Measurements from ENCODE around the gene MARCHF2.

The MARCHF2 gene

DNA sequence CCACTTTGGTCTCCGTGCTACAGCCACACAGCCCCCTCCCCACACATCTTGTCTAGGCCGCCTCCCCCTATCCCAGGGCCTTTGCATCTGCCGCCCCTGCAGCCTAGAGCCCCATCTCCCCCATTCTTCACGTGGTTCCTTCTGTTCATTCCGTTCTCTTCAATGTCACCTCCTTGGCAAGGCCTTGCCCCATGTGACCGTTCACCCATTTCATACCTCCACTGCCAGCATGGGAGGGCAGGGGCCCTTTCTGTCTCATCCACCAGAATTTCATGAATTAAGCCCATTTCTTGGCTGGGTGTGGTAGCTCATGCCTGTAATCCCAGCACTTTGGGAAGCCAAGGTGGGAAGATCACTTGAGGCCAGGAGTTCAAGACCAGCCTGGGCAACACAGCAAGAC is 15.9 kb downstream of the MARCHF2 start:
- Histone ChIP-seq H3K27me3 (replicated peaks; ENCODE audit: insufficient read depth, low read length) (no peaks in the 10 kb centered on the region), H3K27ac (ENCODE audit: low read length) (no peak overlapping the region), H3K9me2 (replicated peaks; ENCODE audit: insufficient read depth, low read length) (no peaks in the 10 kb centered on the region), H3K4me1 (ENCODE audit: low read length) (no peaks in the 10 kb centered on the region), H3F3A (ENCODE audit: insufficient read depth, low read length) (no peaks in the 10 kb centered on the region), H2AFZ (ENCODE audit: low read length) (no peak overlapping the region), H3K9me3 (replicated peaks; ENCODE audit: insufficient read depth, low read length) (no peaks in the 10 kb centered on the region), H3K79me2 (ENCODE audit: low read length) (no peaks in the 10 kb centered on the region), H3K36me3 (replicated peaks; ENCODE audit: insufficient read depth, low read length) (no peaks in the 10 kb centered on the region), H3K4me3 (ENCODE audit: low read length) (no peak overlapping the region), H4K20me1 (ENCODE audit: insufficient read depth, low read length) (no peaks in the 10 kb centered on the region), H3K9ac (ENCODE audit: low read length) (no peak overlapping the region), H3K4me2 (ENCODE audit: low read depth, low read length) (no peak overlapping the region)
- TF ChIP-seq CTCF (IDR thresholded peaks at IDR 0.05; ENCODE audit: low read length) (no peak), EZH2phosphoT487 (IDR thresholded peaks at IDR 0.05; ENCODE audit: low read length) (no peak)
- no peak for DNase-seq

DNA sequence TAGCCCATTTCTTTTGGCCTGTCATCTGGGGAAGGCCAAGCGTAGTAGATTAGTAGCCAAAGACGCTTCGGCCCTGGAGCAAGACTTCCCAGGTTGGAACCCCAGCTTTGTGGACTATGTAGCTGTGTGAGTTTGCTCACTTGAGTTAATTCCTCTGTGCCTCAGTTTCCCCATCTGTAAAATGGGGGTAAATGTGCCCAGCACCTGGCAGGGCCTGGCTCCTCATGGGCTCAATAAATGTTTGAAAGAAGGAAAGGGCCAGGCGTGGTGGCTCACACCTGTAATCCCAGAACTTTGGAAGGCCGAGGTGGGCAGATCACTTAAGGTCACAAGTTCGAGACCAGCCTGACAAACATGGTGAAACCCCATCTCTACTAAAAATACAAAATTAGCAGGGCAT is 16.7 kb downstream of the MARCHF2 start:
- no peak overlapping the region for H3K4me3 ChIP-seq (ENCODE audit: low read length)
- H3K27ac ChIP-seq (ENCODE audit: low read length), result no peak overlapping the region
- H3K9me3 ChIP-seq (replicated peaks; ENCODE audit: insufficient read depth, low read length), result no peaks in the 10 kb centered on the region
- H3K79me2 ChIP-seq (ENCODE audit: low read length), result no peaks in the 10 kb centered on the region
- no peaks in the 10 kb centered on the region for H3K27me3 ChIP-seq (replicated peaks; ENCODE audit: insufficient read depth, low read length)
- H4K20me1 ChIP-seq (ENCODE audit: insufficient read depth, low read length), result no peaks in the 10 kb centered on the region
- H3K4me1 ChIP-seq (ENCODE audit: low read length), result no peaks in the 10 kb centered on the region
- H2AFZ ChIP-seq (ENCODE audit: low read length), result no peak overlapping the region
- no peaks in the 10 kb centered on the region for H3F3A ChIP-seq (ENCODE audit: insufficient read depth, low read length)
- H3K36me3 ChIP-seq (replicated peaks; ENCODE audit: insufficient read depth, low read length), result no peaks in the 10 kb centered on the region
- H3K4me2 ChIP-seq (ENCODE audit: low read depth, low read length), result no peak overlapping the region
- DNase-seq, result no peak
- TF ChIP-seq CTCF (IDR thresholded peaks at IDR 0.05; ENCODE audit: low read length) (no peak), EZH2phosphoT487 (IDR thresholded peaks at IDR 0.05; ENCODE audit: low read length) (no peak), EZH2 (optimal IDR thresholded peaks at IDR 0.05; ENCODE audit: low read depth, low read length) (no peak)
- H3K9ac ChIP-seq (ENCODE audit: low read length), result no peak overlapping the region
- no peaks in the 10 kb centered on the region for H3K9me2 ChIP-seq (replicated peaks; ENCODE audit: insufficient read depth, low read length)

- no peak overlapping the region for H2AFZ ChIP-seq (ENCODE audit: low read length)
- no peak overlapping the region for H3K4me3 ChIP-seq (ENCODE audit: low read length)
- no peak overlapping the region for H3K27ac ChIP-seq (ENCODE audit: low read length)
- H3K4me2 ChIP-seq (ENCODE audit: low read depth, low read length), result no peak overlapping the region
- H4K20me1 ChIP-seq (ENCODE audit: insufficient read depth, low read length), result no peaks in the 10 kb centered on the region
- TF ChIP-seq CTCF (IDR thresholded peaks at IDR 0.05; ENCODE audit: low read length), result no peak
- no peak for TF ChIP-seq EZH2phosphoT487 (IDR thresholded peaks at IDR 0.05; ENCODE audit: low read length)
- TF ChIP-seq EZH2 (optimal IDR thresholded peaks at IDR 0.05; ENCODE audit: low read depth, low read length), result no peak
- H3F3A ChIP-seq (ENCODE audit: insufficient read depth, low read length), result no peaks in the 10 kb centered on the region
- H3K4me1 ChIP-seq (ENCODE audit: low read length), result no peaks in the 10 kb centered on the region
- H3K27me3 ChIP-seq (replicated peaks; ENCODE audit: insufficient read depth, low read length), result no peaks in the 10 kb centered on the region
- H3K36me3 ChIP-seq (replicated peaks; ENCODE audit: insufficient read depth, low read length), result no peaks in the 10 kb centered on the region
- H3K79me2 ChIP-seq (ENCODE audit: low read length), result no peaks in the 10 kb centered on the region
- H3K9ac ChIP-seq (ENCODE audit: low read length), result no peak overlapping the region
- DNase-seq, result no peak
- H3K9me3 ChIP-seq (replicated peaks; ENCODE audit: insufficient read depth, low read length), result no peaks in the 10 kb centered on the region
- H3K9me2 ChIP-seq (replicated peaks; ENCODE audit: insufficient read depth, low read length), result no peaks in the 10 kb centered on the region
Observed at GRCh38 chr19:8430650-8431049, 17.5 kb downstream of the MARCHF2 start.
